Dermis blood vessel endothelial cell (primary cell): ENCODE results near the gene SSTR5. TPM values are rescaled to one million over a fixed set of nuclear protein-coding genes. Genes with fewer than 3 reads are reported as not detected.

ENCODE experiments used
- DNase-seq: peaks from one replicate; pipeline ENCODE4 v3.0.0; 2010
- total RNA-seq: library from RNA; depleted of rRNA; stranded (reverse); fragments of >200 nt; gene quantifications from 2 replicates; pipeline ENCODE4 v1.2.3, GENCODE V29; 2014

The SSTR5 gene
- total RNA-seq = 0.17 and 1.1 TPM in 2 replicates

GRCh38 chr16:1072526-1073261 lies at the start of gene SSTR5:
Gene SSTR5 (plus strand): TSS chr16:1072747. CDS start chr16:1078869, 6,122 bp downstream.
- no peak for DNase-seq

- DNase-seq = no peak
Observed at GRCh38 chr16:1024138-1024537, 48.4 kb upstream of the SSTR5 start.

- peak; percentile 45 for DNase-seq
Observed at GRCh38 chr16:1025183-1025809, 47.3 kb upstream of the SSTR5 start.

- no peak for DNase-seq
Observed at GRCh38 chr16:1026057-1026783, 46.3 kb upstream of the SSTR5 start.

- no peak for DNase-seq
Observed at GRCh38 chr16:1026784-1027500, 45.6 kb upstream of the SSTR5 start.

GRCh38 chr16:1027501-1027815 lies 45.1 kb upstream of the SSTR5 start:
- DNase-seq = no peak

- no peak for DNase-seq
Observed at GRCh38 chr16:1028056-1028455, 44.5 kb upstream of the SSTR5 start.

- DNase-seq = no peak
Observed at GRCh38 chr16:1028524-1029258, 43.9 kb upstream of the SSTR5 start.

- DNase-seq = no peak
Observed at GRCh38 chr16:1029259-1029545, 43.3 kb upstream of the SSTR5 start.

GRCh38 chr16:1030473-1030901 lies 42.1 kb upstream of the SSTR5 start:
- no peak for DNase-seq

GRCh38 chr16:1031666-1032065 lies 40.9 kb upstream of the SSTR5 start:
- DNase-seq = no peak

GRCh38 chr16:1032607-1033006 lies 39.9 kb upstream of the SSTR5 start:
- no peak for DNase-seq

- no peak for DNase-seq
Observed at GRCh38 chr16:1033128-1033679, 39.3 kb upstream of the SSTR5 start.

GRCh38 chr16:1034230-1035065 lies 38.1 kb upstream of the SSTR5 start:
- DNase-seq = no peak

- DNase-seq = no peak
Observed at GRCh38 chr16:1035066-1035415, 37.5 kb upstream of the SSTR5 start.

- DNase-seq = no peak
Observed at GRCh38 chr16:1036166-1036565, 36.4 kb upstream of the SSTR5 start.

- DNase-seq = peak; percentile 20
Observed at GRCh38 chr16:1036726-1037393, 35.7 kb upstream of the SSTR5 start.

- DNase-seq = no peak
Observed at GRCh38 chr16:1037394-1038257, 34.9 kb upstream of the SSTR5 start.

- no peak for DNase-seq
Observed at GRCh38 chr16:1038932-1039331, 33.6 kb upstream of the SSTR5 start.

GRCh38 chr16:1039762-1040161 lies 32.8 kb upstream of the SSTR5 start:
- no peak for DNase-seq
